Large intestine (tissue), 12 donors: Measurements from ENCODE around the gene LST1. TPM values are rescaled to one million over a fixed set of nuclear protein-coding genes. Genes with fewer than 3 reads are reported as not detected.

Source experiments
- DNase-seq, 2 donors: peaks; one replicate each; pipeline versions ENCODE4 v3.0.0 to v3.0.0-alpha.2; 2013
- H3K27ac ChIP-seq: one replicate; pipeline ENCODE4 v1.5.1; 2013; ENCODE audit warnings: low read length
- H3K27me3 ChIP-seq: 2 replicates; pipeline ENCODE4 v1.6.1; 2013; ENCODE audit warnings: low read length; ENCODE audit not compliant: control insufficient read depth, insufficient read depth
- H3K36me3 ChIP-seq: 2 replicates; pipeline ENCODE4 v1.6.1; 2013; ENCODE audit warnings: low read length; ENCODE audit not compliant: control insufficient read depth, insufficient read depth
- H3K4me1 ChIP-seq: one replicate; pipeline ENCODE4 v1.6.1; 2013; ENCODE audit warnings: low read length; ENCODE audit not compliant: control insufficient read depth, insufficient read depth
- H3K4me3 ChIP-seq: one replicate; pipeline ENCODE4 v1.5.1; 2013; ENCODE audit warnings: low read length
- H3K9me3 ChIP-seq: one replicate; pipeline ENCODE4 v1.6.1; 2013; ENCODE audit warnings: mild to moderate bottlenecking, low read depth, low read length, moderate library complexity; ENCODE audit not compliant: control insufficient read depth
- WGBS: methylation state at CpG from one replicate; pipeline ENCODE4 v1.1.5; 2013; ENCODE audit warnings: low lambda C conversion rate; ENCODE audit not compliant: insufficient coverage; 5-methylcytosine and 5-hydroxymethylcytosine counted together
- long read RNA-seq, 11 donors: transcript quantifications; one replicate each; lab custom pipeline, GENCODE V29; 2026
- polyA plus RNA-seq: library from polyadenylated mRNA; unstranded; fragments of 120-200 nt; gene quantifications from one replicate; pipeline ENCODE4 v1.2.1, GENCODE V29; 2013

LST1 gene
- 19.8 TPM for polyA plus RNA-seq
- long read RNA-seq, donor 1, partial matches to known transcripts: 0 of 2 reads
- long read RNA-seq, donor 1, other reads (novel, unspliced or antisense): 0 of 2 reads
- long read RNA-seq, donor 2, partial matches to known transcripts: 0 of 9 reads
- long read RNA-seq, donor 2, other reads (novel, unspliced or antisense): 0 of 9 reads
- long read RNA-seq, donor 3, partial matches to known transcripts: 25 of 36 reads
- long read RNA-seq, donor 3, other reads (novel, unspliced or antisense): 0 of 36 reads
- long read RNA-seq, donor 4, partial matches to known transcripts: 0 of 1 reads
- long read RNA-seq, donor 4, other reads (novel, unspliced or antisense): 0 of 1 reads
- long read RNA-seq, donor 5, partial matches to known transcripts: 0 of 10 reads
- long read RNA-seq, donor 5, other reads (novel, unspliced or antisense): 0 of 10 reads
- long read RNA-seq, donor 6, partial matches to known transcripts: 0 of 5 reads
- long read RNA-seq, donor 6, other reads (novel, unspliced or antisense): 0 of 5 reads
- long read RNA-seq, donor 7, partial matches to known transcripts: 0 of 2 reads
- long read RNA-seq, donor 7, other reads (novel, unspliced or antisense): 0 of 2 reads
- long read RNA-seq, donor 8, partial matches to known transcripts: 0 of 11 reads
- long read RNA-seq, donor 8, other reads (novel, unspliced or antisense): 0 of 11 reads
- long read RNA-seq, donor 9, partial matches to known transcripts: 5 of 8 reads
- long read RNA-seq, donor 9, other reads (novel, unspliced or antisense): 0 of 8 reads
- long read RNA-seq, donor 10, partial matches to known transcripts: 0 of 3 reads
- long read RNA-seq, donor 10, other reads (novel, unspliced or antisense): 0 of 3 reads
- long read RNA-seq, donor 11, partial matches to known transcripts: 0 of 6 reads
- long read RNA-seq, donor 11, other reads (novel, unspliced or antisense): 0 of 6 reads

DNA sequence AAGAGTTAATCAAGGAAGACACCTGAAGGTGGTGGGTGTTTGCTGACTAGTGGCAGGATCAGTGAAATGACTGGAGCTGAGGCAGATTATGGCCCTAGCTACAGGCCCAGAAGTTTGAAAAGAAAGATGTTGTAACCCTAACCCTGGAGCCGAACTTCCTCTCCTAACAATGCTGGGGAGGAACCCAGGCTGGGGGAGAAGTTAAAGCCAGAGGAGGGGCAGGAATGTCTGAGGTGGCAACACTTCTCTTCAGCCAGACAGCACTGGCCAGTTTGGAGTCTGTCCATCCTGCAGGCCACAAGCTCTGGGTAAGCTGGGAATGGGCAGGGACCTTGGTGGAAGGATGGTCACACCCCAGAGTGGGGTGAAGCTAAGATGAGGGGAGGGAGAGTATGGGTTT is at the start of gene LST1:
TSS of gene LST1 (plus strand) at position 270 of the 400 bp plus-strand sequence. CDS start 1,023 bp downstream, outside the sequence.
- H3K27me3 ChIP-seq: peaks cover 21% of the 10 kb centered on the region
- H3K4me1 ChIP-seq: peaks cover 7% of the 10 kb centered on the region
- no peaks in the 10 kb centered on the region for H3K36me3 ChIP-seq
- no CpG with 5 or more reads among the region's 1 CpG for WGBS
- H3K4me3 ChIP-seq: peak within 1 kb of the TSS; percentile 1
- no peak for DNase-seq
- H3K9me3 ChIP-seq: peaks cover 1% of the 10 kb centered on the region
- no peak within 1 kb of the TSS for H3K27ac ChIP-seq

DNA sequence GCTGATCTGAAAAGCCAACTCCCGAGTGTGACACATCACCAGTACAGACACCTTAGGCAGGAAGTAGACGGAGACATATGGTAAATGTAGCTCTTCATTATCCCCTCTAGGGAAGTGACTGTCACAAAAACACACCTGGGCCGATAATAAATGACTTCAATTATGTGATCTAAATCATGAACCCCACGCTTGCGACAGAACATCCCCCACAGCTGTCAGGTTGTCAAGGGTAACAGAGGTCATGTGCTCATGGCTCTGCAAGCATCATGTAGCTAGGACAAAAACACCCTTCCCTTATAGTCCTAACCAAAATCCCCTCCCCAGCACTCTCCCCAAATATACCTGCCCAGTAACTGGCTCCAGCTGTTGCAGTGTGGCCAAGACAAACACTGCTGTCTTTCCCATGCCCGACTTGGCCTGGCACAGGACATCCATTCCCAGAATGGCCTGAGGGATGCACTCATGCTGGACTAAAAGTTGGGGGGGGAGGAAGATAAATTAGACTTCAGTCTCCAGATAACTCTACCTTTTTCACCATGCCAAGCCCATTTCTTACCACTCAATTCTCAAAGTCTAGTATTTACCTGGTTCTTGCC is 47.2 kb upstream of the LST1 start:
- no peaks in the 10 kb centered on the region for H3K9me3 ChIP-seq
- no peaks in the 10 kb centered on the region for H3K27me3 ChIP-seq
- peaks cover 61% of the 10 kb centered on the region for H3K36me3 ChIP-seq
- no peak overlapping the region for H3K27ac ChIP-seq
- no peak for DNase-seq
- peaks cover 15% of the 10 kb centered on the region for H3K4me1 ChIP-seq
- no CpG with 5 or more reads among the region's 6 CpGs for WGBS
- H3K4me3 ChIP-seq: no peak overlapping the region

DNA sequence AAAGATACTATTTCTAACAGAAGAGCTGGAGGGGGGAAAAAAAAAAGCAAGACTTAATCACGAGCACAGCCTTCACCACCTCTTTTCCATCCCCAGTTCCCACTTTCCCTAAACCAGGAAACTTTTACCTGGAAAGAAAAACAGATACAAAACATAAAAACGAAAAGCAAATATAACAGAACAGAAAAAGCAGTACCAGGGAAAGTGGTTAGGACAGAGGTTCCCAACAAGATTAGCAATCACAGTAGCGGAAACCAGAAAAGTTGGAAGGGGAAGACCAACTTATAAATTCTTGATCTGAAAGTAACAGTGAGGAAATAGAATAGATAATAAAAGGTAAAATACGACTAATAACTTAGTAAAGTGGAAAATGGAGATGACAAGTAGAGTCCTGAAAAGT is 45.4 kb upstream of the LST1 start:
- WGBS: 8% methylated on average over 2 of the region's 4 CpGs
- peaks cover 15% of the 10 kb centered on the region for H3K4me1 ChIP-seq
- peak overlapping the region; percentile 91 for H3K27ac ChIP-seq
- DNase-seq: no peak
- H3K4me3 ChIP-seq: peak overlapping the region; percentile 90
- H3K27me3 ChIP-seq: no peaks in the 10 kb centered on the region
- H3K9me3 ChIP-seq: no peaks in the 10 kb centered on the region
- peaks cover 43% of the 10 kb centered on the region for H3K36me3 ChIP-seq

DNA sequence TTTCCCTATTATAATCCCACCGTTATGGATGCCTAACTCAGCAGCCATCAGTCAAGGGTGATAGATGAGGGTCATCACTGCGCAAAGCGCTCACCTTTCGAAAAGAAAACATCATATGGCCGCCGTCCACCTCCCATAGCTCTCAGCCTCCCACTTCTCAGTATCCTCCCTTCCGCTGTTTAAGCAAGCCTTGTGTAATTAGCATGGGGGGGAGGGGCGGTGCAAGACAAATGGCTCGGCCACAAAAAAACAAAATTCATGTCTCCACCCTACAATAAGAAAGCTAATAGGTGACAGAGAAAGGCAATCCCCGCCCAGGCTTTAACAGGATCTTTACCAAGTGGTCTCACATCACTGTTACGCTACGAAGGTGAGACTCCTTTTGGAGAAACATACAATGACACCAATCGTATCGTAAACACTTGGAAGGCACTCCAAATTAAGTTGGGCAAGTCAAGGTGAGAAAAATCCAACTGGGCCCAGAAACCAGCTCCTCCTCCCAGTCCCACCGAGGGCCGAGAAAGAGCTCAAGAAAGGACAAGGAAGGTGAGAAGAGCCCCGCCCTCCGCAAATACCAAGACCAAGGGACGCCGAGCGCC is 44.9 kb upstream of the LST1 start:
- H3K4me1 ChIP-seq: peaks cover 15% of the 10 kb centered on the region
- peak; percentile 33 to 67 for DNase-seq
- WGBS: no CpG with 5 or more reads among the region's 21 CpGs

DNA sequence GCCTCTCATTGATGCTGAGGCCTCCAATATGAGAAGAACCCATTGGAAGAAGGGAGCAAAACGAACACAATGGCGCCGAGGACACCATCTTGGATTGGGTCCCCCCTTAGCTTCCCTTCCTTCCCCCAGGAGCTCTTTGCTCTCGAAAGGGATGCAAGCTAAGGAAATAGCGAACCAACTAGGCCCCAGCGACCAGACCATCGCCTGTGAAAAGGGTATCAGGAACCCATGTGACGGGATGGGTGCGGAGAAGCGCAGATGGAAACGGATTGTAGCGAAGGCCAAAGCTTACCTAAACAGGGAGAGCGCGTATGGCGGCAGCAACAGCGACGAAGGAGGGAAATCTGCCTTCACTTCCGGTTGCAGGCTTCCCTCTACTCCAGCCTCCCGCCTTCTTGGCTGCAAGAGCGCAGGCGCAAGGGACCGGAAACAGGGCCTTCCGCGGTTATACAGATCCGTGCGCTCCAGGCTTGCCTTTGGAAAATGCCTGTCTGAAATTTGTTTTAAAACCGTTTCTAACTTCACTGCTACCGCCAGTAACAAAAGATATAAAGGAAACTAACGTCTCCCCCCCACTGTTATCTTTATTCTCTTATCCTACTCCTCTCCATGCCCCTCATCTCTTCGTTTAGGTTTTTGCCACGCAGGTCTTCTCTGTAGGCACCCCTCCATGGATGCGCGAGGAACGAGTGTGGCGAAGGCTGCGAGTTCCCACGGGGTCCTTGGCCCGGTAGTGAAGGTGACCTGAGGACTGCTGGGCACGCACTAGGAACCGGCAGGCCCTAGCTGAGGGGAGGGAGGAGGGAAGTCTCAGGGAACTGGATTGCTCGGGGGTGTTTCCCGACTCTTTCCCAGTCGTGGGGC is 44.2 kb upstream of the LST1 start, which contains the start of gene DDX39B:
TSS of gene DDX39B (minus strand) at position 346 of the 864 bp plus-strand sequence. CDS start 1,471 bp downstream, outside the sequence.
- Histone ChIP-seq H3K4me3 (peak within 1 kb of the TSS; percentile 90), H3K4me1 (peaks cover 17% of the 10 kb centered on the region), H3K27ac (peak within 1 kb of the TSS; percentile 91), H3K9me3 (no peaks in the 10 kb centered on the region), H3K36me3 (peaks cover 31% of the 10 kb centered on the region), H3K27me3 (no peaks in the 10 kb centered on the region)
- 0% methylated on average over 3 of the region's 43 CpGs for WGBS
- peak; percentile 98 to 99 for DNase-seq

More for the DNA sequence above, 44.9 kb upstream of the LST1 start:
- peaks cover 38% of the 10 kb centered on the region for H3K36me3 ChIP-seq
- no peaks in the 10 kb centered on the region for H3K27me3 ChIP-seq
- H3K4me3 ChIP-seq: peak overlapping the region; percentile 90
- H3K27ac ChIP-seq: peak overlapping the region; percentile 91
- no peaks in the 10 kb centered on the region for H3K9me3 ChIP-seq

DNA sequence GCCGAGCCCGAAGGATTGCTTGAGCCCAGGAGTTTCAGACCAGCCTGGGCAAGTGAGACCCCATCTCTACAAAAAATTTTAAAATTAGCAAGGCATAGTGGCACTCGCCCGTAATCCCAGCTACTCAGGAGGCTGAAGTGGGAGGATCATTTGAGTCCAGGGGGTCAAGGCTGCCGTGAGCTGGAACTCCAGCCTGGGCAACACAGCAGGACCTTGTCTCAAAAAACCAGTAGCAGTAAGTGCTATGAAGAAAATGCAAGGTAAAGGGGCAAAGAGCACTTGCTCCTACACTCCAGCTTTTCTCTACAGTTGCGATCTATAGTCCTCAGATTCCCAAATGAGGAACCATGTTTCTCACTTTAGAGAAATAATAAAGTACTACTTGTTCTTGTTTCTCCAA is 42.4 kb upstream of the LST1 start:
- Histone ChIP-seq H3K4me1 (peaks cover 23% of the 10 kb centered on the region), H3K27me3 (no peaks in the 10 kb centered on the region), H3K27ac (no peak overlapping the region), H3K4me3 (no peak overlapping the region), H3K9me3 (peaks cover 3% of the 10 kb centered on the region), H3K36me3 (peaks cover 18% of the 10 kb centered on the region)
- no peak for DNase-seq
- WGBS: 100% methylated on average over 1 of the region's 6 CpGs

DNA sequence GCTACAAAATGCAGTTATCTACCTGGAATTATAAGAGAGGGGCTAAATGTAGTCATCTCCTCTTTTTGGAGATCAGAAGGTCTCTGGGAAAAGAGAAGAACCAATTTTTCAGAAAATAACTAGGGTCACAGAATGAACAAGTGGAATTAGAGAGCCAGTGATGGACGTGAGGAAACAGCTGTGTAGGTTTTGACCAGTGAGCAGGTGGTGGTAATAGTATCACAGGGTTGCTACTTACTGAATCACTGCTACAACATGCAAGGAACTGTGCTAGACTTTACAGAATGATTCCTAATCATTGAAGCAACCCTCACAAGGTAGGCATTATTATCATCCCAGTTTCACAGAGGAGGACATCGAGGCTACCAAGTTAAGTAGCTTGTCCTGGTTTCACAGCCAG is 41.4 kb upstream of the LST1 start:
- H3K27me3 ChIP-seq: no peaks in the 10 kb centered on the region
- no peak overlapping the region for H3K4me3 ChIP-seq
- no peak for DNase-seq
- 75% methylated on average over 1 of the region's 2 CpGs for WGBS
- H3K4me1 ChIP-seq: peaks cover 16% of the 10 kb centered on the region
- H3K36me3 ChIP-seq: peaks cover 11% of the 10 kb centered on the region
- no peak overlapping the region for H3K27ac ChIP-seq
- H3K9me3 ChIP-seq: peaks cover 3% of the 10 kb centered on the region

DNA sequence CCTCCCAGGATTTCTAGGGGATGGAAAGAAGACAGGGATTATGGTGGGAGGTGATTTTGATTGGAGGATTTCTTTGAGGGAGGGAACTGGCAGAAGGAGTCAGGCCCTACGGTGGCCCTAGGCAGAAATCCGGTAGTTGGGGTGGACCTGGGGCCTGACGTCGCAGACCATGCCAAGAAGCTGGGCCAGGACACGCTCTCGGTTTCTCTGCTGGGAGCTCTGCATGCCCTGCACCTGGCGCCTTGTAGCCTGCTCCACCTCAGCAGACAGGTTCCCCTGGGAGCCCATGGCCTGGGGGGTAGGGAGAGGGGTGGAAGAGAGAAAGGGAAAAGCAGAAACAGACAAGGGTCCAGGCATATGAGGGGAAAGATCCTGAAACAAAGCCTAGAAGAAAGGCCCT is 40.8 kb upstream of the LST1 start:
- WGBS: no CpG with 5 or more reads among the region's 7 CpGs
- Histone ChIP-seq H3K4me3 (no peak overlapping the region), H3K4me1 (peaks cover 10% of the 10 kb centered on the region)

DNA sequence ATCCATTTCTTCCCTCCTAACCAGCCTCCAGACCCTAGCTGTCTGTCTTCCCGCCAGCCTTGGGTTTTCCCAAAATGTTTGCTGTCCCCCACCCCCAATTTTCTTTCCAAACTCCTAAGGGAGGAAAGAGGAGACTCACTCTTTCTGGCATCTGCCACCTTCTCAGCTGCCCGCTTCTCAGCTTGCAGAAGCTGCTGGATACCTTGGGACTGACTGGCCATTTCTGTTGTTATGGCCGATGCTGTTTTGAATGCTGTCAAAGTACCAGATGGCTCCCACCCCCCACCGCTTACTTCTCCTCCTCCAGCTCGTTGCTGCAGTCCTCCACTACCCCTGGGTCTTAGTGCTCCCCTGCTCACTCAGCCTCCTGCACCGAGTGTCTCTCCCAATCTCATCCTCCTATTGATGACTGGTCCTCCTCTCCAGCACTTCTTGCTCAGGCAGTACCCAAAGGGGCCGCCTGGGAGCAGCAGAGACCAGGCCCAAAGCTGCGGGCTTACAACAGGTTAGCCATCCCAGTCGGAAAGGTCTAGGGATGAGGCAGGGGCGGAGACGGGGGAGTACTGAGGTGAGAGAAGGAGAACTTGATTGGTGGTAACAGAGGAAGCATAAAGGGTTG is 39.6 kb upstream of the LST1 start, which contains the start of gene ATP6V1G2:
TSS of gene ATP6V1G2 (minus strand) at position 270 of the 619 bp plus-strand sequence. CDS start at position 221, 49 bp downstream.
- H3K4me1 ChIP-seq: peaks cover 8% of the 10 kb centered on the region
- DNase-seq: peak; percentile 85 to 89
- H3K36me3 ChIP-seq: peaks cover 14% of the 10 kb centered on the region
- peak within 1 kb of the TSS; percentile 77 for H3K27ac ChIP-seq
- H3K4me3 ChIP-seq: peak within 1 kb of the TSS; percentile 50
- WGBS: 0% methylated on average over 3 of the region's 11 CpGs
- no peaks in the 10 kb centered on the region for H3K27me3 ChIP-seq
- peaks cover 3% of the 10 kb centered on the region for H3K9me3 ChIP-seq

More for the DNA sequence above, 40.8 kb upstream of the LST1 start:
- Histone ChIP-seq H3K36me3 (peaks cover 7% of the 10 kb centered on the region), H3K9me3 (peaks cover 3% of the 10 kb centered on the region), H3K27ac (no peak overlapping the region), H3K27me3 (no peaks in the 10 kb centered on the region)
- DNase-seq: no peak
